ENCODE data around the gene LBR.

The LBR gene

GRCh38 chr1:225441314-225442122, 13.7 kb upstream of the LBR start:
- no peak for TF ChIP-seq ZNF565 (CRISPR knock-in tag; conservative IDR thresholded peaks at IDR 0.05; ENCODE audit: low read depth)
- TF ChIP-seq PPARA (CRISPR knock-in tag; IDR thresholded peaks at IDR 0.05; ENCODE audit: borderline replicate concordance), result no peak
- TF ChIP-seq OSR1 (CRISPR knock-in tag; IDR thresholded peaks at IDR 0.05), result no peak
- TF ChIP-seq ZC3H10 (CRISPR knock-in tag; IDR thresholded peaks at IDR 0.05), result no peak
- ATAC-seq, result no peak

- no peak for ATAC-seq
- TF ChIP-seq CSRNP3 (CRISPR knock-in tag; IDR thresholded peaks at IDR 0.05) (no peak), TCF4 (CRISPR knock-in tag; IDR thresholded peaks at IDR 0.05; ENCODE audit: borderline replicate concordance) (no peak), CSDC2 (CRISPR knock-in tag; IDR thresholded peaks at IDR 0.05) (no peak)
- TF ChIP-seq, protein P1, sequence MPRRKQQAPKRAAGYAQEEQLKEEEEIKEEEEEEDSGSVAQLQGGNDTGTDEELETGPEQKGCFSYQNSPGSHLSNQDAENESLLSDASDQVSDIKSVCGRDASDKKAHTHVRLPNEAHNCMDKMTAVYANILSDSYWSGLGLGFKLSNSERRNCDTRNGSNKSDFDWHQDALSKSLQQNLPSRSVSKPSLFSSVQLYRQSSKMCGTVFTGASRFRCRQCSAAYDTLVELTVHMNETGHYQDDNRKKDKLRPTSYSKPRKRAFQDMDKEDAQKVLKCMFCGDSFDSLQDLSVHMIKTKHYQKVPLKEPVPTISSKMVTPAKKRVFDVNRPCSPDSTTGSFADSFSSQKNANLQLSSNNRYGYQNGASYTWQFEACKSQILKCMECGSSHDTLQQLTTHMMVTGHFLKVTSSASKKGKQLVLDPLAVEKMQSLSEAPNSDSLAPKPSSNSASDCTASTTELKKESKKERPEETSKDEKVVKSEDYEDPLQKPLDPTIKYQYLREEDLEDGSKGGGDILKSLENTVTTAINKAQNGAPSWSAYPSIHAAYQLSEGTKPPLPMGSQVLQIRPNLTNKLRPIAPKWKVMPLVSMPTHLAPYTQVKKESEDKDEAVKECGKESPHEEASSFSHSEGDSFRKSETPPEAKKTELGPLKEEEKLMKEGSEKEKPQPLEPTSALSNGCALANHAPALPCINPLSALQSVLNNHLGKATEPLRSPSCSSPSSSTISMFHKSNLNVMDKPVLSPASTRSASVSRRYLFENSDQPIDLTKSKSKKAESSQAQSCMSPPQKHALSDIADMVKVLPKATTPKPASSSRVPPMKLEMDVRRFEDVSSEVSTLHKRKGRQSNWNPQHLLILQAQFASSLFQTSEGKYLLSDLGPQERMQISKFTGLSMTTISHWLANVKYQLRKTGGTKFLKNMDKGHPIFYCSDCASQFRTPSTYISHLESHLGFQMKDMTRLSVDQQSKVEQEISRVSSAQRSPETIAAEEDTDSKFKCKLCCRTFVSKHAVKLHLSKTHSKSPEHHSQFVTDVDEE (CRISPR knock-in tag; IDR thresholded peaks at IDR 0.05), result no peak
These were observed 12.8 kb upstream of the LBR start for GRCh38 chr1:225440380-225441221.

- ATAC-seq, result peak; percentile 87
- no peak for TF ChIP-seq ZFP3 (CRISPR knock-in tag; IDR thresholded peaks at IDR 0.05)
- TF ChIP-seq CSDC2 (CRISPR knock-in tag; IDR thresholded peaks at IDR 0.05), result no peak
- TF ChIP-seq TCF4 (CRISPR knock-in tag; IDR thresholded peaks at IDR 0.05; ENCODE audit: borderline replicate concordance), result no peak
- no peak for TF ChIP-seq ZFP30 (CRISPR knock-in tag; IDR thresholded peaks at IDR 0.05)
- no peak for TF ChIP-seq RARB (CRISPR knock-in tag; IDR thresholded peaks at IDR 0.05)
- no peak for TF ChIP-seq PPARA (CRISPR knock-in tag; IDR thresholded peaks at IDR 0.05; ENCODE audit: borderline replicate concordance)
- TF ChIP-seq BACH2 (CRISPR knock-in tag; IDR thresholded peaks at IDR 0.05; ENCODE audit: borderline replicate concordance), result no peak
- TF ChIP-seq SNAI2 (CRISPR knock-in tag; IDR thresholded peaks at IDR 0.05), result no peak
- TF ChIP-seq ZNF8 (CRISPR knock-in tag; IDR thresholded peaks at IDR 0.05), result no peak
- TF ChIP-seq TOX (CRISPR knock-in tag; IDR thresholded peaks at IDR 0.05; ENCODE audit: borderline replicate concordance), result no peak
- no peak for TF ChIP-seq PATZ1 (CRISPR knock-in tag; IDR thresholded peaks at IDR 0.05; ENCODE audit: borderline replicate concordance)
- TF ChIP-seq, protein P2, sequence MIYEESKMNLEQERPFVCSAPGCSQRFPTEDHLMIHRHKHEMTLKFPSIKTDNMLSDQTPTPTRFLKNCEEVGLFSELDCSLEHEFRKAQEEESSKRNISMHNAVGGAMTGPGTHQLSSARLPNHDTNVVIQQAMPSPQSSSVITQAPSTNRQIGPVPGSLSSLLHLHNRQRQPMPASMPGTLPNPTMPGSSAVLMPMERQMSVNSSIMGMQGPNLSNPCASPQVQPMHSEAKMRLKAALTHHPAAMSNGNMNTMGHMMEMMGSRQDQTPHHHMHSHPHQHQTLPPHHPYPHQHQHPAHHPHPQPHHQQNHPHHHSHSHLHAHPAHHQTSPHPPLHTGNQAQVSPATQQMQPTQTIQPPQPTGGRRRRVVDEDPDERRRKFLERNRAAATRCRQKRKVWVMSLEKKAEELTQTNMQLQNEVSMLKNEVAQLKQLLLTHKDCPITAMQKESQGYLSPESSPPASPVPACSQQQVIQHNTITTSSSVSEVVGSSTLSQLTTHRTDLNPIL (CRISPR knock-in tag; IDR thresholded peaks at IDR 0.05; ENCODE audit: low read depth), result no peak
- TF ChIP-seq GLIS3 (CRISPR knock-in tag; IDR thresholded peaks at IDR 0.05), result no peak
- TF ChIP-seq POU6F1 (CRISPR knock-in tag; IDR thresholded peaks at IDR 0.05; ENCODE audit: borderline replicate concordance, low read depth), result no peak
- no peak for TF ChIP-seq ARNTL (CRISPR knock-in tag; IDR thresholded peaks at IDR 0.05; ENCODE audit: borderline replicate concordance, low read depth)
- TF ChIP-seq ESRRG (CRISPR knock-in tag; IDR thresholded peaks at IDR 0.05), result no peak
- TF ChIP-seq ISL1 (CRISPR knock-in tag; IDR thresholded peaks at IDR 0.05), result no peak
- TF ChIP-seq OSR1 (CRISPR knock-in tag; IDR thresholded peaks at IDR 0.05), result no peak
- TF ChIP-seq, protein P1 (CRISPR knock-in tag; IDR thresholded peaks at IDR 0.05), result no peak
- TF ChIP-seq ZC3H10 (CRISPR knock-in tag; IDR thresholded peaks at IDR 0.05), result no peak
These were observed 10.0 kb upstream of the LBR start for GRCh38 chr1:225437710-225438437.
